GM23338 (cell line): ENCODE measurements around the gene TEX14. TPM values are rescaled to one million over a fixed set of nuclear protein-coding genes. Genes with fewer than 3 reads are reported as not detected.

Experiments
- ATAC-seq: fragments of 200-7000 bp; cut with Tn5 transposase; 3 replicates; pipeline ENCODE4 v1.9.1; 2020
- DNase-seq: peaks from one replicate; pipeline ENCODE4 v3.0.0-alpha.2; 2015; ENCODE audit warnings: low spot score
- H2AFZ ChIP-seq: fragments of 200-600 bp; sonication (generic); 2 replicates; pipeline ENCODE4 v1.8.0; 2016; ENCODE audit warnings: antibody characterized with exemption, mild to moderate bottlenecking, moderate library complexity
- H3F3A ChIP-seq: fragments of 200-600 bp; sonication (generic); replicated peaks from 2 replicates; pipeline ENCODE4 v1.8.0; 2017; ENCODE audit warnings: antibody characterized with exemption, mixed run types, low read depth
- H3K27ac ChIP-seq: fragments of 200-600 bp; sonication (generic); 2 replicates; pipeline ENCODE4 v1.6.1; 2016; ENCODE audit warnings: low read depth
- H3K27me3 ChIP-seq: fragments of 200-600 bp; sonication (generic); 2 replicates; pipeline ENCODE4 v1.8.0; 2016; ENCODE audit warnings: mild to moderate bottlenecking, mixed run types, moderate library complexity; ENCODE audit not compliant: insufficient read depth
- H3K36me3 ChIP-seq: fragments of 200-600 bp; sonication (generic); 2 replicates; pipeline ENCODE4 v1.8.0; 2016; ENCODE audit warnings: mild to moderate bottlenecking; ENCODE audit not compliant: insufficient read depth
- H3K4me1 ChIP-seq: fragments of 200-600 bp; sonication (generic); 2 replicates; pipeline ENCODE4 v1.8.0; 2016; ENCODE audit warnings: mild to moderate bottlenecking, moderate library complexity; ENCODE audit not compliant: insufficient read depth
- H3K4me2 ChIP-seq: fragments of 200-600 bp; sonication (generic); 2 replicates; pipeline ENCODE4 v1.7.1; 2017; ENCODE audit warnings: mixed run types
- H3K4me3 ChIP-seq: fragments of 200-600 bp; sonication (generic); 2 replicates; pipeline ENCODE4 v1.6.1; 2016; ENCODE audit warnings: mixed run types
- H3K79me2 ChIP-seq: fragments of 200-600 bp; sonication (generic); replicated peaks from 2 replicates; pipeline ENCODE4 v1.8.0; 2017; ENCODE audit warnings: mild to moderate bottlenecking; ENCODE audit not compliant: insufficient read depth
- H3K9me2 ChIP-seq: fragments of 200-600 bp; sonication (generic); 2 replicates; pipeline ENCODE4 v1.8.0; 2017; ENCODE audit not compliant: insufficient read depth
- H4K20me1 ChIP-seq: fragments of 200-600 bp; sonication (generic); replicated peaks from 2 replicates; pipeline ENCODE4 v1.8.0; 2017; ENCODE audit warnings: mild to moderate bottlenecking; ENCODE audit not compliant: insufficient read depth
- H3K27ac Mint-ChIP-seq: 2 replicates; pipeline ENCODE4 v1.8.0; 2020; ENCODE audit warnings: inconsistent platforms, mild to moderate bottlenecking, moderate library complexity, mixed read lengths
- H3K27me3 Mint-ChIP-seq: 3 replicates; pipeline ENCODE4 v1.8.0; 2022; ENCODE audit warnings: low read depth, mild to moderate bottlenecking, moderate library complexity, mixed read lengths, inconsistent platforms; ENCODE audit not compliant: insufficient read depth, poor library complexity
- H3K36me3 Mint-ChIP-seq: 3 replicates; pipeline ENCODE4 v1.8.0; 2021; ENCODE audit warnings: low read depth, mild to moderate bottlenecking, inconsistent platforms, moderate library complexity, mixed read lengths
- H3K4me1 Mint-ChIP-seq: 3 replicates; pipeline ENCODE4 v1.8.0; 2020; ENCODE audit warnings: mild to moderate bottlenecking, inconsistent platforms, mixed read lengths
- H3K4me3 Mint-ChIP-seq: 3 replicates; pipeline ENCODE4 v1.8.0; 2021; ENCODE audit warnings: moderate library complexity, mild to moderate bottlenecking, inconsistent platforms, mixed read lengths
- H3K9me3 Mint-ChIP-seq: 3 replicates; pipeline ENCODE4 v1.8.0; 2020; ENCODE audit warnings: moderate library complexity, mild to moderate bottlenecking, inconsistent platforms, mixed read lengths
- CREB1 ChIP-seq: fragments of 250-450 bp; sonication (Bioruptor Pico); IDR thresholded peaks from 2 replicates; pipeline ENCODE4 v1.5.0; 2020; ENCODE audit warnings: low read depth, mild to moderate bottlenecking, moderate library complexity
- ETS1 ChIP-seq: IDR thresholded peaks from 2 replicates; pipeline ENCODE4 v1.6.1; 2016; ENCODE audit warnings: antibody characterized with exemption
- EZH2 ChIP-seq: fragments of 200-600 bp; sonication (generic); IDR thresholded peaks from one replicate; pipeline ENCODE4 v1.8.0; 2017; ENCODE audit warnings: antibody characterized with exemption, mild to moderate bottlenecking, low read depth; ENCODE audit not compliant: unreplicated experiment
- EZH2phosphoT487 ChIP-seq: fragments of 200-600 bp; sonication (generic); IDR thresholded peaks from one replicate; pipeline ENCODE4 v1.8.1; 2018; ENCODE audit warnings: antibody characterized with exemption; ENCODE audit not compliant: unreplicated experiment
- JUNB ChIP-seq: IDR thresholded peaks from one replicate; pipeline ENCODE4 v1.6.1; 2016; ENCODE audit warnings: antibody characterized with exemption; ENCODE audit not compliant: unreplicated experiment
- NANOG ChIP-seq: IDR thresholded peaks from 2 replicates; pipeline ENCODE4 v1.6.1; 2016; ENCODE audit warnings: antibody characterized with exemption, borderline replicate concordance
- POLR2AphosphoS5 ChIP-seq: IDR thresholded peaks from 2 replicates; pipeline ENCODE4 v1.6.1; 2016; ENCODE audit warnings: antibody characterized with exemption, low read depth
- STAT1 ChIP-seq: IDR thresholded peaks from one replicate; pipeline ENCODE4 v1.6.1; 2016; ENCODE audit warnings: antibody characterized with exemption; ENCODE audit not compliant: unreplicated experiment
- ZNF114 ChIP-seq: fragments of 250-450 bp; sonication (Bioruptor Pico); IDR thresholded peaks from 2 replicates; pipeline ENCODE4 v1.5.0; 2020; ENCODE audit warnings: mild to moderate bottlenecking, moderate library complexity
- ZNF331 ChIP-seq: fragments of 250-450 bp; sonication (Bioruptor Pico); IDR thresholded peaks from 2 replicates; pipeline ENCODE4 v1.5.0; 2020; ENCODE audit warnings: low read depth, mild to moderate bottlenecking, moderate library complexity
- polyA plus RNA-seq: library from polyadenylated mRNA; unstranded; fragments of >200 nt; fragmentation: Nextera tagmentation; extraction: Ambion mirVana; gene quantifications from 2 replicates; pipeline ENCODE4 v1.2.1, GENCODE V29; 2016
- total RNA-seq: library from RNA; depleted of rRNA; stranded (reverse); fragments of >200 nt; shearing (Covaris generic); gene quantifications from 2 replicates; pipeline ENCODE4 v1.2.3, GENCODE V29; 2014
- TF ChIP-seq, protein P1 (sequence below): IDR thresholded peaks from one replicate; pipeline ENCODE4 v1.6.1; 2018; ENCODE audit warnings: antibody characterized with exemption; ENCODE audit not compliant: unreplicated experiment
- TF ChIP-seq, protein P2 (sequence below), 2 experiments: fragments of 200-600 bp in 1 of 2; sonication (generic) in 1 of 2; conservative IDR thresholded peaks; 2 replicates each; pipeline versions ENCODE4 v1.5.1 to v1.6.1; 2016 to 2017; ENCODE audit warnings: antibody characterized with exemption in 2 of 2, low read depth in 2 of 2, mild to moderate bottlenecking in 2 of 2, moderate library complexity in 1 of 2
- TF ChIP-seq, protein P3 (sequence below): fragments of 250-450 bp; sonication (Bioruptor Pico); IDR thresholded peaks from 2 replicates; pipeline ENCODE4 v1.5.0; 2020; ENCODE audit warnings: mild to moderate bottlenecking, moderate library complexity

The TEX14 gene
- total and polyA plus RNA-seq, 2 experiments from 2014 or later, result 0.80 to 2.6 TPM

- DNase-seq (no peak), ATAC-seq (no peak)
- Mint-ChIP-seq H3K36me3 (no peaks in the 10 kb centered on the region), H3K4me3 (no peak overlapping the region), H3K9me3 (no peaks in the 10 kb centered on the region), H3K4me1 (0 out of 3 replicates have a peak, but pooled peaks cover 3% of the 10 kb centered on the region), H3K27ac (no peak overlapping the region), H3K27me3 (peaks cover 2% of the 10 kb centered on the region)
- H2AFZ ChIP-seq, result no peak overlapping the region
- H3K79me2 ChIP-seq, result no peaks in the 10 kb centered on the region
- no peak overlapping the region for H3K27ac ChIP-seq
- H3K9me2 ChIP-seq, result no peaks in the 10 kb centered on the region
- H3F3A ChIP-seq, result no peaks in the 10 kb centered on the region
- TF ChIP-seq EZH2 (no peak), JUNB (no peak), CREB1 (no peak), ZNF331 (no peak), ETS1 (no peak), EZH2phosphoT487 (no peak), NANOG (no peak), ZNF114 (CRISPR knock-in tag) (no peak), STAT1 (no peak), POLR2AphosphoS5 (no peak)
- TF ChIP-seq, protein P1, sequence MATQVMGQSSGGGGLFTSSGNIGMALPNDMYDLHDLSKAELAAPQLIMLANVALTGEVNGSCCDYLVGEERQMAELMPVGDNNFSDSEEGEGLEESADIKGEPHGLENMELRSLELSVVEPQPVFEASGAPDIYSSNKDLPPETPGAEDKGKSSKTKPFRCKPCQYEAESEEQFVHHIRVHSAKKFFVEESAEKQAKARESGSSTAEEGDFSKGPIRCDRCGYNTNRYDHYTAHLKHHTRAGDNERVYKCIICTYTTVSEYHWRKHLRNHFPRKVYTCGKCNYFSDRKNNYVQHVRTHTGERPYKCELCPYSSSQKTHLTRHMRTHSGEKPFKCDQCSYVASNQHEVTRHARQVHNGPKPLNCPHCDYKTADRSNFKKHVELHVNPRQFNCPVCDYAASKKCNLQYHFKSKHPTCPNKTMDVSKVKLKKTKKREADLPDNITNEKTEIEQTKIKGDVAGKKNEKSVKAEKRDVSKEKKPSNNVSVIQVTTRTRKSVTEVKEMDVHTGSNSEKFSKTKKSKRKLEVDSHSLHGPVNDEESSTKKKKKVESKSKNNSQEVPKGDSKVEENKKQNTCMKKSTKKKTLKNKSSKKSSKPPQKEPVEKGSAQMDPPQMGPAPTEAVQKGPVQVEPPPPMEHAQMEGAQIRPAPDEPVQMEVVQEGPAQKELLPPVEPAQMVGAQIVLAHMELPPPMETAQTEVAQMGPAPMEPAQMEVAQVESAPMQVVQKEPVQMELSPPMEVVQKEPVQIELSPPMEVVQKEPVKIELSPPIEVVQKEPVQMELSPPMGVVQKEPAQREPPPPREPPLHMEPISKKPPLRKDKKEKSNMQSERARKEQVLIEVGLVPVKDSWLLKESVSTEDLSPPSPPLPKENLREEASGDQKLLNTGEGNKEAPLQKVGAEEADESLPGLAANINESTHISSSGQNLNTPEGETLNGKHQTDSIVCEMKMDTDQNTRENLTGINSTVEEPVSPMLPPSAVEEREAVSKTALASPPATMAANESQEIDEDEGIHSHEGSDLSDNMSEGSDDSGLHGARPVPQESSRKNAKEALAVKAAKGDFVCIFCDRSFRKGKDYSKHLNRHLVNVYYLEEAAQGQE, result no peak
- TF ChIP-seq, protein P2, sequence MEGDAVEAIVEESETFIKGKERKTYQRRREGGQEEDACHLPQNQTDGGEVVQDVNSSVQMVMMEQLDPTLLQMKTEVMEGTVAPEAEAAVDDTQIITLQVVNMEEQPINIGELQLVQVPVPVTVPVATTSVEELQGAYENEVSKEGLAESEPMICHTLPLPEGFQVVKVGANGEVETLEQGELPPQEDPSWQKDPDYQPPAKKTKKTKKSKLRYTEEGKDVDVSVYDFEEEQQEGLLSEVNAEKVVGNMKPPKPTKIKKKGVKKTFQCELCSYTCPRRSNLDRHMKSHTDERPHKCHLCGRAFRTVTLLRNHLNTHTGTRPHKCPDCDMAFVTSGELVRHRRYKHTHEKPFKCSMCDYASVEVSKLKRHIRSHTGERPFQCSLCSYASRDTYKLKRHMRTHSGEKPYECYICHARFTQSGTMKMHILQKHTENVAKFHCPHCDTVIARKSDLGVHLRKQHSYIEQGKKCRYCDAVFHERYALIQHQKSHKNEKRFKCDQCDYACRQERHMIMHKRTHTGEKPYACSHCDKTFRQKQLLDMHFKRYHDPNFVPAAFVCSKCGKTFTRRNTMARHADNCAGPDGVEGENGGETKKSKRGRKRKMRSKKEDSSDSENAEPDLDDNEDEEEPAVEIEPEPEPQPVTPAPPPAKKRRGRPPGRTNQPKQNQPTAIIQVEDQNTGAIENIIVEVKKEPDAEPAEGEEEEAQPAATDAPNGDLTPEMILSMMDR (conservative IDR thresholded peaks at IDR 0.05; ENCODE audit: low read depth in 2 of 2), result no peak
- TF ChIP-seq, protein P3, sequence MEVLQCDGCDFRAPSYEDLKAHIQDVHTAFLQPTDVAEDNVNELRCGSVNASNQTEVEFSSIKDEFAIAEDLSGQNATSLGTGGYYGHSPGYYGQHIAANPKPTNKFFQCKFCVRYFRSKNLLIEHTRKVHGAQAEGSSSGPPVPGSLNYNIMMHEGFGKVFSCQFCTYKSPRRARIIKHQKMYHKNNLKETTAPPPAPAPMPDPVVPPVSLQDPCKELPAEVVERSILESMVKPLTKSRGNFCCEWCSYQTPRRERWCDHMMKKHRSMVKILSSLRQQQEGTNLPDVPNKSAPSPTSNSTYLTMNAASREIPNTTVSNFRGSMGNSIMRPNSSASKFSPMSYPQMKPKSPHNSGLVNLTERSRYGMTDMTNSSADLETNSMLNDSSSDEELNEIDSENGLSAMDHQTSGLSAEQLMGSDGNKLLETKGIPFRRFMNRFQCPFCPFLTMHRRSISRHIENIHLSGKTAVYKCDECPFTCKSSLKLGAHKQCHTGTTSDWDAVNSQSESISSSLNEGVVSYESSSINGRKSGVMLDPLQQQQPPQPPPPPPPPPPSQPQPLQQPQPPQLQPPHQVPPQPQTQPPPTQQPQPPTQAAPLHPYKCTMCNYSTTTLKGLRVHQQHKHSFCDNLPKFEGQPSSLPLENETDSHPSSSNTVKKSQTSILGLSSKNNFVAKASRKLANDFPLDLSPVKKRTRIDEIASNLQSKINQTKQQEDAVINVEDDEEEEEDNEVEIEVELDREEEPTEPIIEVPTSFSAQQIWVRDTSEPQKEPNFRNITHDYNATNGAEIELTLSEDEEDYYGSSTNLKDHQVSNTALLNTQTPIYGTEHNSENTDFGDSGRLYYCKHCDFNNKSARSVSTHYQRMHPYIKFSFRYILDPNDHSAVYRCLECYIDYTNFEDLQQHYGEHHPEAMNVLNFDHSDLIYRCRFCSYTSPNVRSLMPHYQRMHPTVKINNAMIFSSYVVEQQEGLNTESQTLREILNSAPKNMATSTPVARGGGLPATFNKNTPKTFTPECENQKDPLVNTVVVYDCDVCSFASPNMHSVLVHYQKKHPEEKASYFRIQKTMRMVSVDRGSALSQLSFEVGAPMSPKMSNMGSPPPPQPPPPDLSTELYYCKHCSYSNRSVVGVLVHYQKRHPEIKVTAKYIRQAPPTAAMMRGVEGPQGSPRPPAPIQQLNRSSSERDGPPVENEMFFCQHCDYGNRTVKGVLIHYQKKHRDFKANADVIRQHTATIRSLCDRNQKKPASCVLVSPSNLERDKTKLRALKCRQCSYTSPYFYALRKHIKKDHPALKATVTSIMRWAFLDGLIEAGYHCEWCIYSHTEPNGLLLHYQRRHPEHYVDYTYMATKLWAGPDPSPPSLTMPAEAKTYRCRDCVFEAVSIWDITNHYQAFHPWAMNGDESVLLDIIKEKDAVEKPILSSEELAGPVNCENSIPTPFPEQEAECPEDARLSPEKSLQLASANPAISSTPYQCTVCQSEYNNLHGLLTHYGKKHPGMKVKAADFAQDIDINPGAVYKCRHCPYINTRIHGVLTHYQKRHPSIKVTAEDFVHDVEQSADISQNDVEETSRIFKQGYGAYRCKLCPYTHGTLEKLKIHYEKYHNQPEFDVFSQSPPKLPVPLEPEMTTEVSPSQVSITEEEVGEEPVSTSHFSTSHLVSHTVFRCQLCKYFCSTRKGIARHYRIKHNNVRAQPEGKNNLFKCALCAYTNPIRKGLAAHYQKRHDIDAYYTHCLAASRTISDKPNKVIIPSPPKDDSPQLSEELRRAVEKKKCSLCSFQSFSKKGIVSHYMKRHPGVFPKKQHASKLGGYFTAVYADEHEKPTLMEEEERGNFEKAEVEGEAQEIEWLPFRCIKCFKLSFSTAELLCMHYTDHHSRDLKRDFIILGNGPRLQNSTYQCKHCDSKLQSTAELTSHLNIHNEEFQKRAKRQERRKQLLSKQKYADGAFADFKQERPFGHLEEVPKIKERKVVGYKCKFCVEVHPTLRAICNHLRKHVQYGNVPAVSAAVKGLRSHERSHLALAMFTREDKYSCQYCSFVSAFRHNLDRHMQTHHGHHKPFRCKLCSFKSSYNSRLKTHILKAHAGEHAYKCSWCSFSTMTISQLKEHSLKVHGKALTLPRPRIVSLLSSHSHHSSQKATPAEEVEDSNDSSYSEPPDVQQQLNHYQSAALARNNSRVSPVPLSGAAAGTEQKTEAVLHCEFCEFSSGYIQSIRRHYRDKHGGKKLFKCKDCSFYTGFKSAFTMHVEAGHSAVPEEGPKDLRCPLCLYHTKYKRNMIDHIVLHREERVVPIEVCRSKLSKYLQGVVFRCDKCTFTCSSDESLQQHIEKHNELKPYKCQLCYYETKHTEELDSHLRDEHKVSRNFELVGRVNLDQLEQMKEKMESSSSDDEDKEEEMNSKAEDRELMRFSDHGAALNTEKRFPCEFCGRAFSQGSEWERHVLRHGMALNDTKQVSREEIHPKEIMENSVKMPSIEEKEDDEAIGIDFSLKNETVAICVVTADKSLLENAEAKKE, result no peak
- no peaks in the 10 kb centered on the region for H3K27me3 ChIP-seq
- no peak overlapping the region for H3K4me3 ChIP-seq
- no peaks in the 10 kb centered on the region for H3K36me3 ChIP-seq
- H3K4me1 ChIP-seq, result no peaks in the 10 kb centered on the region
- H4K20me1 ChIP-seq, result no peaks in the 10 kb centered on the region
- no peak overlapping the region for H3K4me2 ChIP-seq
Observed at GRCh38 chr17:58557981-58558380, 133.9 kb downstream of the TEX14 start.
